C4-2B (cell line): ENCODE results near the gene NUBPL.

Source experiments
- H3K27ac ChIP-seq: fragments of 450-650 bp; 2 replicates; pipeline ENCODE4 v1.5.1; 2017
- CTCF ChIP-seq: fragments of 450-650 bp; conservative IDR thresholded peaks from 2 replicates; pipeline ENCODE4 v1.5.1; 2017; ENCODE audit warnings: mild to moderate bottlenecking
- ZFX ChIP-seq: fragments of 450-650 bp; IDR thresholded peaks from 2 replicates; pipeline ENCODE4 v1.6.1; 2017

NUBPL gene

GRCh38 chr14:31909977-31910376, 348.8 kb downstream of the NUBPL start:
- TF ChIP-seq CTCF (no peak), ZFX (no peak)
- no peak overlapping the region for H3K27ac ChIP-seq
